Vagina (tissue), 2 donors: ENCODE data around the gene PCBD2. TPM values are rescaled to one million over a fixed set of nuclear protein-coding genes. Genes with fewer than 3 reads are reported as not detected.

Experiments
- DNase-seq, 2 donors: peaks; one replicate each; pipeline ENCODE4 v3.0.0-alpha.2; 2017; ENCODE audit errors: extremely low spot score in 2 of 2
- H3K27ac ChIP-seq: fragments of 200-600 bp; sonication (generic); one replicate; pipeline ENCODE4 v1.5.1; 2019
- H3K27me3 ChIP-seq: fragments of 200-600 bp; sonication (generic); one replicate; pipeline ENCODE4 v1.5.1; 2019
- H3K36me3 ChIP-seq, 2 donors: fragments of 200-600 bp; sonication (generic); one replicate each; pipeline ENCODE4 v1.5.1; 2017 to 2019
- H3K4me1 ChIP-seq: fragments of 200-600 bp; sonication (generic); one replicate; pipeline ENCODE4 v1.5.1; 2019
- H3K4me3 ChIP-seq, 2 donors: fragments of 200-600 bp; sonication (generic); 1 replicate in 1 of 2; 2 replicates in 1 of 2; pipeline ENCODE4 v1.5.1; 2016 to 2019
- H3K9me3 ChIP-seq: fragments of 200-600 bp; sonication (generic); one replicate; pipeline ENCODE4 v1.5.1; 2019
- CTCF ChIP-seq, 3 experiments: fragments of 450-650 bp in 2 of 3; fragments of 200-600 bp in 1 of 3; sonication (generic) in 1 of 3; IDR thresholded peaks; one replicate each; pipeline ENCODE4 v1.5.1; 2017 to 2019; ENCODE audit warnings: antibody characterized with exemption in 3 of 3, mild to moderate bottlenecking in 2 of 3, moderate library complexity in 2 of 3
- POLR2A ChIP-seq, 2 donors: fragments of 450-650 bp; IDR thresholded peaks; one replicate each; pipeline ENCODE4 v1.6.1; 2017; ENCODE audit warnings: antibody characterized with exemption in 2 of 2, mild to moderate bottlenecking in 2 of 2, moderate library complexity in 2 of 2
- POLR2AphosphoS5 ChIP-seq, 2 donors: sonication (generic); formaldehyde crosslinking; IDR thresholded peaks; one replicate each; pipeline ENCODE4 v1.9.0; 2017; ENCODE audit warnings: antibody characterized with exemption in 2 of 2, mild to moderate bottlenecking in 2 of 2, low read depth in 1 of 2; ENCODE audit not compliant: insufficient read depth in 1 of 2
- intact Hi-C: fragments of 100-400 bp; cut with DNase I; formaldehyde crosslinking; loops from one replicate; pipeline ENCODE4 v1.15.1; 2023
- total RNA-seq: library from RNA; depleted of rRNA; stranded (reverse); fragments of >200 nt; gene quantifications from one replicate; pipeline ENCODE4 v1.2.3, GENCODE V29; 2016

Gene PCBD2
- total RNA-seq, 1 donor from 2014 or later, result 6.1 TPM

GRCh38 chr5:135008981-135009735, 104.2 kb downstream of the PCBD2 start:
- no peaks in the 10 kb centered on the region for H3K27me3 ChIP-seq
- H3K4me1 ChIP-seq, result peaks cover 3% of the 10 kb centered on the region
- H3K36me3 ChIP-seq, result no peaks in the 10 kb centered on the region
- intact Hi-C loops, result no loop called here
- no peaks in the 10 kb centered on the region for H3K9me3 ChIP-seq
- TF ChIP-seq CTCF (IDR thresholded peaks at IDR 0.05) (no peak), POLR2A (IDR thresholded peaks at IDR 0.05) (no peak), POLR2AphosphoS5 (IDR thresholded peaks at IDR 0.05; ENCODE audit: insufficient read depth in 1 of 2, low read depth in 1 of 2) (no peak)
- H3K27ac ChIP-seq, result no peak overlapping the region
- DNase-seq, result peak in 1 of 2 donors; percentile 81
- no peak overlapping the region for H3K4me3 ChIP-seq

DNA sequence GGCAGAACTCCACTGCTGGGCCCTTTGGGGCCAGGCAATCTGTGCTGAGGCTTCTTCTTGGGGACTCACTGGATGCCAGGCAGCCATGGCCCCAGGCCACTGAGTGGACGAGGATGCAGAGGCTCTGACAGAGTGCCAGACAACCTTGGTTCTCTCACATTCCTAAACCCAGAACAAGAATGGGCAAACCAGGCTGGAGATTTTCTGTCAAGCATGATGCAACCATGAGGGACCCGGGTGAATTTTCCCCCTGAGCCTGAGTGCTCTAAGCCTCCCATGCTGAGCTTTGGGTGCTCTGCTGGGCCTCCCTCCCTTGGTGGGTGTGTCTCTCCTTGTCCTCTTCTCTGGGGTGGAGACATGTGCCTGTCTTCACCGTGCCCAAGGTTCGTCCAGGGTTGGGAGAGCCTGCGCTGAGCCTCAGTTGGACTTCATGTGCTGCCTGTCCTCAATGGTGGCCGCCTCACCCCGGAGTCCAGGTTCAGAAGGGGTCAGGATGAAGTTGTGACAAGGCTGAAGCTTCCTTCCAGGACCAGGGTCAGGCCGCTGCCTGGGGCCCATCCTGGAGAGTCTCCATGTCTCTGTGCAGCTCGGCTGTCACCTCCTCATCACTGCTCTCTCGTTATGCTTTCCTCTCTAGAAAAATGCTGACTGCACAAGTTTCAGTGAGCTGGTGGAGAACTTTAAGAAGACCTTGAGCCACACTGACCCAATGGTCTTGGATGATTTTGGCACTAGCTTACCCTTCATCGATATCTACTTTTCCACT, 105.0 kb downstream of the PCBD2 start:
- H3K4me3 ChIP-seq, result no peak overlapping the region
- no peaks in the 10 kb centered on the region for H3K9me3 ChIP-seq
- TF ChIP-seq CTCF (IDR thresholded peaks at IDR 0.05), result no peak
- no peak for TF ChIP-seq POLR2AphosphoS5 (IDR thresholded peaks at IDR 0.05; ENCODE audit: insufficient read depth in 1 of 2, low read depth in 1 of 2)
- no peak for TF ChIP-seq POLR2A (IDR thresholded peaks at IDR 0.05)
- no peak overlapping the region for H3K27ac ChIP-seq
- no peaks in the 10 kb centered on the region for H3K36me3 ChIP-seq
- intact Hi-C loops, result no loop called here
- peaks cover 10% of the 10 kb centered on the region for H3K4me1 ChIP-seq
- H3K27me3 ChIP-seq, result no peaks in the 10 kb centered on the region
- no peak for DNase-seq

GRCh38 chr5:135010502-135011354, 105.8 kb downstream of the PCBD2 start:
- no peak for TF ChIP-seq POLR2AphosphoS5 (IDR thresholded peaks at IDR 0.05; ENCODE audit: insufficient read depth in 1 of 2, low read depth in 1 of 2)
- no peak for TF ChIP-seq CTCF (IDR thresholded peaks at IDR 0.05)
- TF ChIP-seq POLR2A (IDR thresholded peaks at IDR 0.05), result no peak
- intact Hi-C loops, result no loop called here
- Histone ChIP-seq H3K4me1 (peaks cover 13% of the 10 kb centered on the region), H3K36me3 (no peaks in the 10 kb centered on the region), H3K4me3 (no peak overlapping the region), H3K27ac (no peak overlapping the region), H3K27me3 (no peaks in the 10 kb centered on the region), H3K9me3 (no peaks in the 10 kb centered on the region)
- DNase-seq, result no peak

- Histone ChIP-seq H3K27me3 (no peaks in the 10 kb centered on the region), H3K4me1 (peaks cover 13% of the 10 kb centered on the region), H3K27ac (no peak overlapping the region), H3K4me3 (no peak overlapping the region), H3K9me3 (no peaks in the 10 kb centered on the region), H3K36me3 (no peaks in the 10 kb centered on the region)
- DNase-seq, result peak in 1 of 2 donors; percentile 64
- intact Hi-C loops, result no loop called here
- TF ChIP-seq POLR2A (IDR thresholded peaks at IDR 0.05), result no peak
- no peak for TF ChIP-seq POLR2AphosphoS5 (IDR thresholded peaks at IDR 0.05; ENCODE audit: insufficient read depth in 1 of 2, low read depth in 1 of 2)
- no peak for TF ChIP-seq CTCF (IDR thresholded peaks at IDR 0.05)
These were observed 106.6 kb downstream of the PCBD2 start for GRCh38 chr5:135011355-135012032.
